ENCODE data around the gene HINT3. TPM values are rescaled to one million over a fixed set of nuclear protein-coding genes. Genes with fewer than 3 reads are reported as not detected.

The HINT3 gene
- total RNA-seq, 2 donors from 2014 or later = 8.8 to 14.5 TPM

DNA sequence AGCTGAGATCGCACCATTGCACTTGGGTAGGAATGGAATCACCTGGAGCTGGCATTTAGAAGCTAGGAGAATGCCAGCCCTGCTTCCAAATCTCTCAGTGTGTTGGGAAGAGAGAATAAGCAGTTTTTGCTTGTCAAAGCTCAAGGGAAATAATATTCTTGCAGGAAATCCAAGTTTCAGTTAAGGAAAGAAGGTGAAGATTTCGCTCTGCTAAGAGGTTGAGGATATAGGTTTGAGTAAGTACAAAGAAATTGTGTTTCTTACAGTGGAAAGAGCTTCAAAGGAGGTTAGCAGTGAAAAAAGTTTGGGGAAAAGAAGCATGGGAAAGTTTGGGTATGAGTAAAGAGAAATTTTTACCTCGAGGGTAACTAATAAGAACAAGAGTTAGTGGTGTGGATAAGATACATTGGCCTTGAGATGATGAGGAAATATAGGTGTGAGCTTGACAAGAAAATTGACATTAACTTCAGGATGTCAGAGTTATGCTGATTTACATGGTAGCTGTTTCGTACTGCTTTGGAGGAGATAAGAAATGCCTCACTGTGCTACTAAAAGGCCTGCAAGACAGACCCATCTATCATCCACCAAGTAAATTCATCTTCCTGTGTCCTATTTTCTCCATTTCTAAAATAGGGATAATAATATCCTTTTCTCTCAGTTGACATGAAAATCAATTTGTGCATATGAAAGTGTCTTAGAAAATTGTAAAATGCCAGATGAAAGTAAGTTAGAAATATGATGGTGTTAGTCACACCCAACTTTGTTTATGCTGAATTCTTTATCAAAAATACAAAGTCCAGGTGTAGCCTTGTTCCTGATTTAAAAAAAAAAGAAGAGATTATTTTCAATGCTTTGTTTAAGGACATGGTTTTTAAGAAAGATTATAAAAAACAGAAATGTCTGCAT lies 12.8 kb upstream of the HINT3 start:
- Histone ChIP-seq H3K9me3 (no peaks in the 10 kb centered on the region), H3K27ac (peak overlapping the region; percentile 53 to 85 (median 80)), H3K27me3 (no peaks in the 10 kb centered on the region), H3K4me1 (peaks cover 51% of the 10 kb centered on the region), H3K36me3 (replicated peaks in 1 of 2; ENCODE audit: insufficient read depth in 1 of 2, low read depth in 2 of 2) (no peaks in the 10 kb centered on the region), H3K4me3 (no peak overlapping the region)
- intact Hi-C loops (cut with DNase I) = no loop called here
- ATAC-seq (peak; percentile 7), DNase-seq (no peak)
- 52 to 54% methylated on average over 4 of the region's 4 CpGs for WGBS, 2 donors
- no peak for TF ChIP-seq POLR2A (IDR thresholded peaks at IDR 0.05)
- TF ChIP-seq, protein P1, sequence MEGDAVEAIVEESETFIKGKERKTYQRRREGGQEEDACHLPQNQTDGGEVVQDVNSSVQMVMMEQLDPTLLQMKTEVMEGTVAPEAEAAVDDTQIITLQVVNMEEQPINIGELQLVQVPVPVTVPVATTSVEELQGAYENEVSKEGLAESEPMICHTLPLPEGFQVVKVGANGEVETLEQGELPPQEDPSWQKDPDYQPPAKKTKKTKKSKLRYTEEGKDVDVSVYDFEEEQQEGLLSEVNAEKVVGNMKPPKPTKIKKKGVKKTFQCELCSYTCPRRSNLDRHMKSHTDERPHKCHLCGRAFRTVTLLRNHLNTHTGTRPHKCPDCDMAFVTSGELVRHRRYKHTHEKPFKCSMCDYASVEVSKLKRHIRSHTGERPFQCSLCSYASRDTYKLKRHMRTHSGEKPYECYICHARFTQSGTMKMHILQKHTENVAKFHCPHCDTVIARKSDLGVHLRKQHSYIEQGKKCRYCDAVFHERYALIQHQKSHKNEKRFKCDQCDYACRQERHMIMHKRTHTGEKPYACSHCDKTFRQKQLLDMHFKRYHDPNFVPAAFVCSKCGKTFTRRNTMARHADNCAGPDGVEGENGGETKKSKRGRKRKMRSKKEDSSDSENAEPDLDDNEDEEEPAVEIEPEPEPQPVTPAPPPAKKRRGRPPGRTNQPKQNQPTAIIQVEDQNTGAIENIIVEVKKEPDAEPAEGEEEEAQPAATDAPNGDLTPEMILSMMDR (IDR thresholded peaks at IDR 0.05) = no peak

DNA sequence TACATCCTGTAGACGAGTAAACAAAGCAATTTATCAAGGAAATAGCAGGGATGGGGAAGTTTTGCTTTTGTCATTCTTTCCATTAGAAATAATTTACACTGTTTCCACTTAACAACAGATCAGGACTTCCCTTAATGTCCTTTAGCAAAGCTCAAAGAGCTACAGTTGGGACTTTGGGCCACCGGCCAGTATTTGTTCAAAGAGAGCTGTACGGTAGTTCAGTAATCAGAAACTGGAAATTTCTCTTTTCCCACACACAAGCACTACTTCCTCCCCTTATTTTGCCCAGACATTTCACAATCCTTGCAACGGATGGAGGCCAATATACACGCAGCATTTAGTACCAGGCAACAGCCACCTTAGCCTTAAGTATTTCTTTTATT lies 12.1 kb upstream of the HINT3 start:
- Histone ChIP-seq H3K4me1 (peaks cover 51% of the 10 kb centered on the region), H3K27me3 (no peaks in the 10 kb centered on the region), H3K4me3 (no peak overlapping the region), H3K27ac (peak overlapping the region; percentile 45 to 85 (median 80)), H3K36me3 (replicated peaks in 1 of 2; ENCODE audit: insufficient read depth in 1 of 2, low read depth in 2 of 2) (no peaks in the 10 kb centered on the region), H3K9me3 (no peaks in the 10 kb centered on the region)
- DNase-seq = peak; percentile 83 to 93 (median 90)
- peak; percentile 89 for ATAC-seq
- 2% methylated on average over 5 of the region's 5 CpGs for WGBS, 2 donors
- intact Hi-C loops (cut with DNase I) = no loop called here
- TF ChIP-seq, protein P1 (IDR thresholded peaks at IDR 0.05) = no peak
- TF ChIP-seq POLR2A (IDR thresholded peaks at IDR 0.05) = peak in 1 of 3 donors; percentile 15

DNA sequence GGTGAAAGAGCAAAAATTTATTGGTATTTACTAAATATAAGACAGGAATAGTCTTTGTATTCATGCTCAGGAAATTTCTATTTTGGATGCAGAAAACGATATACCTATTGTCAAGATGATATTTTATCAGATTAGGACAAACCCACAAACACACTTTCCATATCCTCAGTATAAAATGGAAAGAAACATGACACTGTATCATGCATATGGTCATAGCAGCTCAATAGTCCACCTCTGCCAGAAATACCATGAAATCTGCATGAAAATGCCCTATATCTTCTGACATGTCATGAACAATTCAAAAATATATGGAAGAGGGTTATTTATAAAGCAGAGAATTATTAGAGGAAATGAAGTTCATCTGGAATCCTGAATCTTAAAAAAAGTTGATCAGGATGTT lies 11.7 kb upstream of the HINT3 start:
- Histone ChIP-seq H3K4me3 (no peak overlapping the region), H3K36me3 (replicated peaks in 1 of 2; ENCODE audit: insufficient read depth in 1 of 2, low read depth in 2 of 2) (no peaks in the 10 kb centered on the region), H3K27me3 (no peaks in the 10 kb centered on the region), H3K4me1 (peaks cover 51% of the 10 kb centered on the region), H3K9me3 (no peaks in the 10 kb centered on the region), H3K27ac (peak overlapping the region; percentile 45 to 85 (median 80))
- no peak for ATAC-seq
- no peak for DNase-seq
- WGBS, 2 donors = 16 to 27% methylated on average over 1 of the region's 1 CpG
- intact Hi-C loops (cut with DNase I) = no loop called here
- TF ChIP-seq, protein P1 (IDR thresholded peaks at IDR 0.05) = no peak
- TF ChIP-seq POLR2A (IDR thresholded peaks at IDR 0.05) = no peak

DNA sequence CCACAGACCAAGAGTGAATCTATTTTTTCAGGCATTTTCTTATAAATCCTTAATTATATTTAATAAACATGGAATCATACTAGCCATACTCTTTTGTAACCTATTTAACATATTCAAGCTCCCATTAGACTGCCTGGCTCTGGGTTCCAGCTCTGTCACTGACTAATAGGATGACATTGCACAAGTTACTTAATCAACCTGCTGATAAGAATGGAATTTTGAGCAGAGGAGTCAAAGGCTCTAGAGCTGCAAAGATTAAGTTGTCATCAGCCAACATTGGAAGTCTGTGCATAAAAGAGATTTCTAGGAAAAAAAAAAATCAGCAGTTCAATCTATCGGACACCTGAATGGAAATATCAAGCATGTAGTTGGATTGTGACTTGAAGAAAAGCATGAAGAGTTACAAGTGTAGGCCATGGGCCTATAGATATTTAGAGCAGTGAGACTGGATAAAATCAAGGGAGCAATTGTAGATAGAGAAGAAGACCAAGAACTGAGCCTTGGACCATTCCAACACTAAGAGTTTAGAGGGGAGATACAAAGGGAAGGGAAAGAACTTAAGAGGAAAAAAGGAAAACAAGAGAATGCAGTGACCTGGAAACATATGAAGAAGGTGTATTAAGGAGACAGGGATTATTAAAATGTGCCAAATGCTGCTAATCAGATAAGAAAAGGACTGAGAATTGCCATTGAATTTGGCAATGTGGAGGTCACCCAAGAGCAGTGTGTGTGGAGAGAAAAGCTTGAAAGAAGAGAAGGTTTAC lies 11.0 kb upstream of the HINT3 start:
- Histone ChIP-seq H3K36me3 (replicated peaks in 1 of 2; ENCODE audit: insufficient read depth in 1 of 2, low read depth in 2 of 2) (no peaks in the 10 kb centered on the region), H3K9me3 (no peaks in the 10 kb centered on the region), H3K27me3 (no peaks in the 10 kb centered on the region), H3K4me1 (peaks cover 51% of the 10 kb centered on the region), H3K4me3 (no peak overlapping the region), H3K27ac (peak overlapping the region in 3 of 4 donors; percentile 79 to 85 (median 82))
- TF ChIP-seq, protein P1 (IDR thresholded peaks at IDR 0.05) = no peak
- TF ChIP-seq POLR2A (IDR thresholded peaks at IDR 0.05) = no peak
- no peak for DNase-seq
- WGBS, 2 donors = 55 to 72% methylated on average over 1 of the region's 1 CpG
- ATAC-seq = no peak
- intact Hi-C loops (cut with DNase I) = no loop called here

All from body of pancreas (tissue), 4 donors.